Keratinocyte (primary cell): Measurements from ENCODE around the gene PTPRT. TPM values are rescaled to one million over a fixed set of nuclear protein-coding genes. Genes with fewer than 3 reads are reported as not detected.

Experiments used
- DNase-seq: peaks from one replicate; pipeline ENCODE4 v3.0.0-alpha.2; 2011; ENCODE audit warnings: low read depth, missing footprints, low spot score
- FAIRE-seq: peaks from 2 replicates; lab custom pipeline; 2011; peaks lifted over from hg19 to GRCh38; lab: Jason Lieb, UNC
- H2AFZ ChIP-seq: 2 replicates; pipeline ENCODE4 v1.6.0; 2012; ENCODE audit warnings: low read length, control low read depth, inconsistent platforms; ENCODE audit not compliant: control insufficient read depth
- H3K27ac ChIP-seq: 2 replicates; pipeline ENCODE4 v1.5.1; 2011; ENCODE audit warnings: low read length; ENCODE audit not compliant: control insufficient read depth, insufficient read depth
- H3K27me3 ChIP-seq: 3 replicates; pipeline ENCODE4 v1.6.0; 2011; ENCODE audit warnings: low read length; ENCODE audit not compliant: control insufficient read depth, insufficient read depth; ENCODE audit errors: extremely low read depth
- H3K36me3 ChIP-seq, 2 experiments: 2 replicates in 1 of 2; 3 replicates in 1 of 2; pipeline ENCODE4 v1.5.1; 2011; ENCODE audit warnings: low read length in 2 of 2, mild to moderate bottlenecking in 1 of 2; ENCODE audit not compliant: control insufficient read depth in 2 of 2, insufficient read depth in 2 of 2; ENCODE audit errors: extremely low read depth in 1 of 2
- H3K4me1 ChIP-seq: 3 replicates; pipeline ENCODE4 v1.5.1; 2011; ENCODE audit warnings: low read length; ENCODE audit not compliant: control insufficient read depth, insufficient read depth; ENCODE audit errors: extremely low read depth
- H3K4me2 ChIP-seq: 3 replicates; pipeline ENCODE4 v1.6.0; 2011; ENCODE audit warnings: low read depth, low read length; ENCODE audit not compliant: control insufficient read depth, insufficient read depth; ENCODE audit errors: extremely low read depth
- H3K4me3 ChIP-seq, 3 experiments: fragments of 200-600 bp in 1 of 3; sonication (generic) in 1 of 3; 2 replicates in 2 of 3; 3 replicates in 1 of 3; pipeline ENCODE4 v1.5.1; 2011 to 2016; ENCODE audit warnings: low read length in 3 of 3, mild to moderate bottlenecking in 3 of 3, control low read depth in 2 of 3, inconsistent platforms in 1 of 3, low read depth in 1 of 3, mixed read lengths in 1 of 3, mixed run types in 1 of 3, moderate library complexity in 1 of 3; ENCODE audit not compliant: control insufficient read depth in 2 of 3, insufficient read depth in 2 of 3; ENCODE audit errors: extremely low read depth in 1 of 3
- H3K79me2 ChIP-seq: 2 replicates; pipeline ENCODE4 v1.6.0; 2012; ENCODE audit warnings: low read length; ENCODE audit not compliant: control insufficient read depth, insufficient read depth
- H3K9ac ChIP-seq: 3 replicates; pipeline ENCODE4 v1.6.0; 2011; ENCODE audit warnings: low read length; ENCODE audit not compliant: control insufficient read depth, insufficient read depth; ENCODE audit errors: extremely low read depth
- H3K9me1 ChIP-seq: 3 replicates; pipeline ENCODE4 v1.6.0; 2011; ENCODE audit warnings: low read length; ENCODE audit not compliant: control insufficient read depth, insufficient read depth; ENCODE audit errors: extremely low read depth
- H3K9me3 ChIP-seq: 2 replicates; pipeline ENCODE4 v1.5.1; 2012; ENCODE audit warnings: low read depth, low read length; ENCODE audit not compliant: control insufficient read depth
- H4K20me1 ChIP-seq: 3 replicates; pipeline ENCODE4 v1.6.0; 2011; ENCODE audit warnings: low read length; ENCODE audit not compliant: control insufficient read depth, insufficient read depth; ENCODE audit errors: extremely low read depth
- EZH2 ChIP-seq: IDR thresholded peaks from one replicate; pipeline ENCODE4 v1.6.1; 2012; ENCODE audit warnings: inconsistent platforms, mild to moderate bottlenecking, low read length, moderate library complexity
- dilution Hi-C: fragments of 300-500 bp; cut with MboI; formaldehyde crosslinking; loops from one replicate; pipeline ENCODE4 v1.7.0; 2020; ENCODE audit warnings: low sequenced_read_pairs; ENCODE audit not compliant: extremely low pct_ligation_motif_present
- polyA plus RNA-seq, 5 experiments: library from polyadenylated mRNA; depleted of rRNA in 3 of 5; stranded (reverse) in 3 of 5; stranded (forward) in 1 of 5; unstranded in 1 of 5; fragments of >200 nt; gene quantifications; 1 replicate in 1 of 5; 2 replicates in 3 of 5; 3 replicates in 1 of 5; pipeline versions ENCODE4 v1.2.1 to v1.2.3, GENCODE V29; 2011 to 2012; ENCODE audit warnings: missing spikeins in 2 of 5, low read depth in 1 of 5, low replicate concordance in 1 of 5
- TF ChIP-seq, protein P1 (sequence below), 3 experiments: IDR thresholded peaks in 1 of 3; conservative IDR thresholded peaks in 1 of 3; optimal IDR thresholded peaks in 1 of 3; 2 replicates in 2 of 3; 3 replicates in 1 of 3; pipeline versions ENCODE3 to v1.5.1; 2011; ENCODE audit warnings: low read length in 3 of 3, mild to moderate bottlenecking in 3 of 3, moderate library complexity in 2 of 3, control low read depth in 1 of 3, inconsistent platforms in 1 of 3; ENCODE audit not compliant: insufficient read depth in 2 of 3; ENCODE audit errors: extremely low read depth in 1 of 3

Gene PTPRT
- polyA plus RNA-seq, 1 donor (not counting 4 experiments of a cell fraction or from before 2014, with no cell fraction given), result not detected

DNA sequence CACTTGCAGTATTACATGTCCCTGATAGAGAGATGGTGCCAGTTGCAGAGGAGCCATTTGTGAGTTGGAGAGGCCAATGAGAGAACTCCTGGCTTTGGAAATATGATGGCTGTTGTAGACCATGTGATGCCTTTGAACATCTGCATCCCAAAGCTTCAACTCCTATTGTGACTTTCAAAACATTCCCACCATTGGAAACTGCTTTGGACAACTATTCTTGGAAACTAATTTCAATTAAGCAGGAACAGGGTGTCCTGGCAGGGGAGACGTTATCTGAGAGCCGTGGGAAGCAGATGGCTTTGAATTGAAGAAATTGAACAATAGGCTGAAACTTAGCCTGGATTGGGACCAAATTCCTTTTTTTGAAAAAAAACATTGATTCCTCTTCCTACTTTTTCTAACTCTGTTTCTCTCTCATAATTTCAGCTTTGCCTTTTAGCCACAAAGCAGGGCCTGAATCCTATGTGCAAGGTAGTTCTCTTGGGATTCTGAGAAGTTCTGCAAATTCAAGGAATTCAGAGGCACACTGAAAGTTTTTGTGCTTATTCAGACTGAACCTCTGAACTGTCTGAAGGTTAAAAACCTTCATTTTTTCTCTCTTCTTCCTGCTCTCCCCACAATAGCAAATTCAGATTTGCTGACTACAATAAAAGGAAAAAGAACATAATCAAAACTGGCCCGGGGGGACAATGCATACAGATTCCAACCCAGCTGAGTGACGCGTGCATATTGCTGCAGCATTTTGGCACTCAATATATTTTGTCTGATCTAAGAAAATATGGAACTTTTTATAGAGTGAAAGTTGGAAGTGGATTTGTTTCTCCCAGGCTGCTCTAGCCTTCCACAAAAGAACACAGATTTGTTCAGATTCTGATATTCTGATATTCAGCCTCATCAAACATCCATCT, 851.2 kb downstream of the PTPRT start:
- dilution Hi-C loops, result no loop called here
- DNase-seq, result no peak
- no peak for FAIRE-seq

DNA sequence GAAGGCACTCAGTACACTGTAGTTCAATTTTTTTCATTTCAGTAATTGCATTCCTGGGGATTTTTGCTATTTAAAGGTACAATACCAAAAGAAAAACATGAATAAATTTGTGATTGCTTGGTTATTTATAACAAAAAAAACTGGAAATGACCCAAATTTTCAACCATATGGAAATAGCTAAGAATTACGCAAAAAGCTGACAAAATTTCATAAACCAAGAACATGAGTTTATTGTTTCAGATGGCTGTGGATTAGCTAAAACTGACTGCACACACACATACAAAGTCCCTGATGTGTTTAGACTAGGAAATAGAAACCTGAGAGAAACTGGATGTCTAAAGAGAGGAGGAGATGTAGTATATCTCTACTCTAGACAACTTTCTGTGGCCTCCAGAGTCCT, 853.1 kb downstream of the PTPRT start:
- Histone ChIP-seq H3K27ac (no peak overlapping the region), H2AFZ (no peak overlapping the region), H3K4me3 (no peak overlapping the region), H3K4me1 (no peaks in the 10 kb centered on the region), H3K9me3 (no peaks in the 10 kb centered on the region), H3K36me3 (no peaks in the 10 kb centered on the region), H4K20me1 (no peaks in the 10 kb centered on the region), H3K9me1 (no peaks in the 10 kb centered on the region), H3K4me2 (no peak overlapping the region), H3K27me3 (no peaks in the 10 kb centered on the region), H3K9ac (no peak overlapping the region), H3K79me2 (no peaks in the 10 kb centered on the region)
- no peak for FAIRE-seq
- no peak for DNase-seq
- dilution Hi-C loops, result no loop called here
- no peak for TF ChIP-seq EZH2
- TF ChIP-seq, protein P1, sequence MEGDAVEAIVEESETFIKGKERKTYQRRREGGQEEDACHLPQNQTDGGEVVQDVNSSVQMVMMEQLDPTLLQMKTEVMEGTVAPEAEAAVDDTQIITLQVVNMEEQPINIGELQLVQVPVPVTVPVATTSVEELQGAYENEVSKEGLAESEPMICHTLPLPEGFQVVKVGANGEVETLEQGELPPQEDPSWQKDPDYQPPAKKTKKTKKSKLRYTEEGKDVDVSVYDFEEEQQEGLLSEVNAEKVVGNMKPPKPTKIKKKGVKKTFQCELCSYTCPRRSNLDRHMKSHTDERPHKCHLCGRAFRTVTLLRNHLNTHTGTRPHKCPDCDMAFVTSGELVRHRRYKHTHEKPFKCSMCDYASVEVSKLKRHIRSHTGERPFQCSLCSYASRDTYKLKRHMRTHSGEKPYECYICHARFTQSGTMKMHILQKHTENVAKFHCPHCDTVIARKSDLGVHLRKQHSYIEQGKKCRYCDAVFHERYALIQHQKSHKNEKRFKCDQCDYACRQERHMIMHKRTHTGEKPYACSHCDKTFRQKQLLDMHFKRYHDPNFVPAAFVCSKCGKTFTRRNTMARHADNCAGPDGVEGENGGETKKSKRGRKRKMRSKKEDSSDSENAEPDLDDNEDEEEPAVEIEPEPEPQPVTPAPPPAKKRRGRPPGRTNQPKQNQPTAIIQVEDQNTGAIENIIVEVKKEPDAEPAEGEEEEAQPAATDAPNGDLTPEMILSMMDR (optimal IDR thresholded peaks at IDR 0.05 in 1 of 3, IDR thresholded peaks at IDR 0.05 in 1 of 3, conservative IDR thresholded peaks at IDR 0.05 in 1 of 3; ENCODE audit: extremely low read depth in 1 of 3, insufficient read depth in 2 of 3, low read length in 3 of 3), result no peak

More for the DNA sequence above, 851.2 kb downstream of the PTPRT start:
- no peak overlapping the region for H3K9ac ChIP-seq
- no peaks in the 10 kb centered on the region for H3K36me3 ChIP-seq
- H3K4me3 ChIP-seq, result no peak overlapping the region
- H3K27me3 ChIP-seq, result no peaks in the 10 kb centered on the region
- H3K4me1 ChIP-seq, result no peaks in the 10 kb centered on the region
- no peak overlapping the region for H3K4me2 ChIP-seq
- no peaks in the 10 kb centered on the region for H4K20me1 ChIP-seq
- H3K9me1 ChIP-seq, result no peaks in the 10 kb centered on the region
- peaks cover 2% of the 10 kb centered on the region for H3K9me3 ChIP-seq
- no peak overlapping the region for H3K27ac ChIP-seq
- no peaks in the 10 kb centered on the region for H3K79me2 ChIP-seq
- no peak for TF ChIP-seq EZH2
- TF ChIP-seq, protein P1 (optimal IDR thresholded peaks at IDR 0.05 in 1 of 3, IDR thresholded peaks at IDR 0.05 in 1 of 3, conservative IDR thresholded peaks at IDR 0.05 in 1 of 3; ENCODE audit: extremely low read depth in 1 of 3, insufficient read depth in 2 of 3, low read length in 3 of 3), result no peak
- no peak overlapping the region for H2AFZ ChIP-seq
